GM19455 (cell line): Measurements from ENCODE around the gene DACH1.

ENCODE experiments used
- ATAC-seq: cut with Tn5 transposase; IDR thresholded peaks from one replicate; pipeline ENCODE4 v1.9.1; 2021; ENCODE audit not compliant: unreplicated experiment

The DACH1 gene

DNA sequence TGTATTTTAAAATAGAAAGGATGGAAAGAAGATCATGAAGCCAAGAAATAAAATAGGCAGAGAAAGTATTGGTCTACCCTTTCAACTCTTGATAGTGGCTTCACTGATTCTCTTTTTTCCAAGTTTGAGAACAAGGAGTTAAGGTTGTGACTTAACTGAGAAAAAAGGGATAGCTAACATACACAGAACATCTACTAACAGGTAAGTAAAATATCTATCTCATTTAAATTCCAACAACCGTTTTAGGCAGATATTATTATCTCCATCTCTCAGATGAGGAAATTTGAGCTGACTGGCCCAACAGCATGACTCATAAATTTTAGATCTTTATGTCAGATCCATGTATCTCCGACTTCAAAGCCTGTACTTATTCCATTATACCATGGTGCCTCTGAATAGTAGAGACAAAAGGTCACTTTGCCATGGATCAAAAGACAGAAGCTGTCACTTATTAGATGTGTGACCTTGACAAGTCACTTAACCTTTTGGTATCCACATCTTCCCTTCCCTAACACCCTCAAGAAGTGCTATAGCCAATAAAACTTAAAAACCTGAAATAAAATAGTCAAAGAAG lies 152.1 kb downstream of the DACH1 start:
- ATAC-seq = no peak

DNA sequence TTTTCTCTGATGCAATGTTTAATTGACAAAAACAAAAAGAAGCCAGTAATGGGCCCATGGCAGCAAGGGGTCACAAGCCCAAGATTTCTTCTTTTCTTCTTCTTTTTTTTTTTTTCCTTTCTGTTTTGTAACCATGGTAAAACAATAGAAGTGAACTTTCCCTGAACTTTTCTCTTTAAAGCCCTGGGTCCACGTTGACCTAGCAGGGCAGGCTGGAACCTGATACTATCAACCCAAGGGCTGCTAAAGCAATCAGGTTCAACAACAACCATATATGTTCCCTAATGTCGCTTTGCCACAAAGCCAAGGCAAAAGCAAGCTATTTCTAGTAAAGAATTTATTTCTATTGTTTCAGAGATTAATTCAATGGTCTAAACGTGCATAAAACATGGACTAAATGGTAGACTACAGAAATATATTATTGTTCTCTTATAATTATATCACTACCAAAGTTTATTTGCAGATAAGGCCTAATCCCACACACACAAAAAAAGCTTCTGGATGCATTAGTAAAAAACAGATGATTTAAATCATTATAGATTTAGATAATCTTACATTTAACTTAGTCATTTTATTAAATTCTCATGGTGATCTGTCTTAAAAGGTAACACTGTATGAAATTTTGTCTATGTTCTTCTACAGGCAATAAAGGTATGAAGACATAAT lies 153.9 kb downstream of the DACH1 start:
- ATAC-seq = no peak

DNA sequence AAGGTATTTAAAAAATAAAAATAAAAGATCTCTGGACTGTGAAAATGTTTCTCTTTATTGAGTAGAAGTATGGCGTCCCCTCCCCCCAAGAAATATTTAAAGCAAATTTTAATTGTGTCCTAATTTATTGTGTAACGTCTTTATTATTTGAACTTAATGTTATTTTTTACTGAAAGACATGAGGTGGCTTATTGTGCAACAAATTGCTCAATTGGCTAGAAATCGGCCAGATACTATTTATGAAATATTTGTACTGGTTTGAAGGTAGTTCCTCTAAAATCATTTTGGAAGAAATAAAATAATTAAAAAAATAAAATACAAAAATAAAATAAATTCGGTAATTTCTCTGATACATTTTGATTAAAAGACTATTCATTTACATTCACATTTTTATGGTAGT lies 162.3 kb downstream of the DACH1 start:
- ATAC-seq = no peak

DNA sequence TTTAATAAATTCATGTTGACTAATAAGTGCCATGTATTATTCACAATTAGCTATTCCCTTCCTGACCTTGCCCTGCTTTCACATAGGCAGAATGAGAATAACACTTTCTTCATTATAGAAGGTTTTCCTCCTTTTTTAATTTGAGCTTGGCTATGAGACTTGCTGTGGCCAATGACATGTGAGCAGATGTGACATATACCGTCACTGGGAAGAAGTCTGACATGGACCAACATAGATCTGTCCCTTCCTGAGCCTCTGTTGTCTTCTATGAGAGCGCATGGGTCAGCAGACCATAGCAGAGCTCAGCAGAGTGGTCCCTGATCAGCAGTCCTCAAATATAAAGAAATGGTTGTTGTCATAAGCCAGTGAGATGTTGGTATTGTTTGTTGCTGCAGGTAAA lies 163.9 kb downstream of the DACH1 start:
- no peak for ATAC-seq

DNA sequence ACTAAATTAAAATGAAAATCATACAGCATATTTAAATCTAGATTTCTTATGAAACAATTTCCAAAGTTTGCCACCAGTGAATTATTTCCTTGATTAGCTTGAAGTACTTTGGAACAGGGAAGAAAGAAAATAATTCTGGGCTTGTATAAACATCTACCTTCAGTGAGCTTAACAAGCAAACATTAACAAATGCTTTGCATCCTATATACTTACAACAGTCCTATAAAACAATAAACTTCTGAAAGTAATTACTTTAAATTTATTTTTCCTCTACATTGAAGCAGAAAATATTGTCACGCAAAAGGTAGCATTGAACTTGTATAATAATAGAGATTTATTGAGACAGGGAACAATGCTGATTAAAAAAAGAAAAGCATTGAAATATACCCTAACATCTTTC lies 164.8 kb downstream of the DACH1 start:
- ATAC-seq = no peak

GRCh38 chr13:71701741-71702140 lies 165.3 kb downstream of the DACH1 start:
- ATAC-seq = no peak

- ATAC-seq = no peak
These were observed 167.7 kb downstream of the DACH1 start for GRCh38 chr13:71699342-71699741.

- no peak for ATAC-seq
These were observed 171.3 kb downstream of the DACH1 start for GRCh38 chr13:71695662-71696061.

DNA sequence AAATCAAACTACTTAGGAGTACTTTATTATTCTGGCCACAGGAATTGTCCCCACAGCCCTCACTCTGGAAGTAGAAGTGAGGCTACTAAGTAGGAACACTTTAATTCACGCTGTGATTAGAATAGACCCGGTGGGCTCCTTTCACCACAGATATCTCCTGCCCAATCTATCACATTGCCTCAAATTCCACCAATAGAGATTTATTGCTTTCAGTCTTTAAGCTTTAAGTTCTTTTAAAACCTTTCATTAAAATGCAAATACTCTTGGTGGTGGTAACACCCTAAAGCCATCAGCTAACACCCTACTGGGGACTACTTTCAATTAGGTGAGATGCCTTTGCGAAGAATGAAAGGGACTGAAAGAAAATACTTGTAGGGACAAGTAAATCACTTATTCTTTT lies 181.9 kb downstream of the DACH1 start:
- ATAC-seq = no peak

DNA sequence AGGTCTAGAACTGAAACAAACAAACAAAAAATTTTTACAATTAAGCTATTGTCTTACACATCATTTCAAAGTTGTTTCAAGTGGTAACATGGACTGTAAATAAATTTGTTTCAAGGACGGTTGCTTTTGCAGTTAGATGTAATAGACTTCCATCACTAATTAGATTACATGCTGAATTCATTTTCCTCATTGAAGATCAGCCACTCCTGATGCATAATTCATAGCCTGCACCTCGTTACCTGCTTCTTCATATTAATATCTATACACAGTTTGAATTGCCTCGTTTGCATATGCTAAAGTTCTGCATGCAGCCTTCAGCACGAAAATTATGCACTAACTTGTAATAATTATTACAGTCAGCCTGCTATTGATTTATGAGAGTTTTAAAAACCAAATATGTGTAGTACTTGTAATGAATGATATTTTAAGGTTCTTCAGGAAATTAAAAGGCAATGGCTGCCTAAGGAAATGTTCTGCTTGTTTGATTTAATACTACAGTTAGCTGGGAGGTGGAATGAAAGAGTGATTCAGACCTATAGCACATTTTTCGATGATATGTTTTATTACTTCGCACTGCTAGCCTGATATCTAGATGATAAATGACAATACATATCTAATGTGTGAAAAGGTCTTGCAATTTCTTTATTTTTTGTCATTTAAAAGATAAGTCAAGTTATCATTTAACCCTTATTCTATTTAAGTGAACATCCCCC lies 184.9 kb downstream of the DACH1 start:
- no peak for ATAC-seq

- ATAC-seq = no peak
These were observed 189.9 kb downstream of the DACH1 start for GRCh38 chr13:71677124-71677523.

DNA sequence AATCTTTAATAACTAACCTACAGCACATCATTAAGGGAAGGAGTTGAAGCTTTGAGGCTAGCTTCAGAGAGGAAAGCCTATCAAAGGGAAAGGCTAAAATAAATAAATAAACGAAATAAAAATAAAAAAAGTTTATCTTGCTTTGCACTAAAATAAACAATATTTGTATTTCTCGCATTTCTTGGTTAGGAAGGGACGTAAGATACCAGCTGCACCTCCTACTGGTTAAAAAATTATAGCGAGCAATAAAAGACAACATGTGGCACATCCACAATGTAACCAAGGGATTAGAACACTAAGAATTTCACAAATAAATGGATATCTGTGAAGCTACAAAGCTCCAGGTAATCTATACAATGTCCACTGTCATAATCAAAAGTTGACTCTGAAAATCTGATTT lies 194.5 kb downstream of the DACH1 start:
- no peak for ATAC-seq

GRCh38 chr13:71663431-71663830 lies 203.6 kb downstream of the DACH1 start:
- no peak for ATAC-seq

- no peak for ATAC-seq
These were observed 205.1 kb downstream of the DACH1 start for GRCh38 chr13:71661921-71662320.

GRCh38 chr13:71659404-71659803 lies 207.6 kb downstream of the DACH1 start:
- ATAC-seq = no peak

DNA sequence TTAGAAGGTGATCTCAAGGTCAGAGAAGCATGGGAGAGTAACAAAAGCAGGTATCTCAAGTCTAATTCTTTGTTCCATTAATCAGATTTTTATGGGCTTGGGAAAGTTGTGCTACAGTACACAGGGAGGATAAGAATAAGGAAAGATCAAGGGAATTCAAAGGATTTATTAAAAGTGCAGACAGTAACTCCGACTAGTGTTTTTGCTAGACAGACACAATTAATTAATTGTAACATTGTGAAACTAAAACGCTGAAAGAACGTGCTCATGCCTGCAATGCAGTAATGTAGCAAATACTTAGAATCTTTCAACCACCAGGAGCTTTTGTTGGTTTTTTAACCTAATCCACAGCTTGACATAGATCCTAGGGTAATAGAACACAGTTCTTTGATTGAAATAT lies 221.5 kb downstream of the DACH1 start:
- ATAC-seq = no peak

GRCh38 chr13:71644579-71644978 lies 222.4 kb downstream of the DACH1 start:
- no peak for ATAC-seq

DNA sequence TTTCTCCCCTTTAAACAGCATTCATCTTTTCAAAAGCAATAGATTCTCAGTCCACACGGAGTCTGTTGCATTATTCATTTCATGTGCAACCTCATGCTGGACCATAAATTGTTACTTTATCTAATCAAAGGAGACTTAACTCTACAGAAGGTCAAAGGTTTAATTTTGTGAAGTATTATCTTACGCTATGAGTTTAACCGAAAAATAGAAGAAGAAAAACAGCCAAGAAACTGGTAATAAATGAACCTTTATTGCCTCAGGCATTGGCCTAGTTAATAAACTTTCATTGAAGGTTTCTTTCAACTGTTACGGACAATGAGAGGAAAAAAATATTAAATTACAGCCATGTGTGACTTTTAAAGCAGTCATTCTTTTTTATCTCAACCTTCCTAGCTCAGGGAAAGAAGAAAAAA lies 223.6 kb downstream of the DACH1 start:
- no peak for ATAC-seq

DNA sequence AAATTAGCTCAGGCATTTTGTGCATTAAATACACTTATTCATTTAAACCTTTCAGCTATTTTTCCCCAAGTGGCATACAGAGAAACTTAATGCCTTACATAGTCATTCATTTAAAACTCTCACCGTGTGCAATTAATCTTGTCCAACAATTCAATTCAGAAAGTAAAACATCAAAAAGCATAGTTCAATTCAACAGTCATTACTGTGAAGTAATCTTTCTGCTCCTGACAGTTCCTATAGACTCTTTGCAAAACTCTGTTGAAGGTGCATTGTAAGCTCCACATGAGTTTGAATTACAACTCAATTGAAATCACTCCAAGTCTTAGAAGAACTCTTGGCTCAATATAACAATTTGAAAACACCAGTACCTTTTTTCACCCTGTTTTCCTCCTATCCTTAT lies 228.3 kb downstream of the DACH1 start:
- no peak for ATAC-seq

GRCh38 chr13:71634602-71635443 lies 232.2 kb downstream of the DACH1 start:
- no peak for ATAC-seq

DNA sequence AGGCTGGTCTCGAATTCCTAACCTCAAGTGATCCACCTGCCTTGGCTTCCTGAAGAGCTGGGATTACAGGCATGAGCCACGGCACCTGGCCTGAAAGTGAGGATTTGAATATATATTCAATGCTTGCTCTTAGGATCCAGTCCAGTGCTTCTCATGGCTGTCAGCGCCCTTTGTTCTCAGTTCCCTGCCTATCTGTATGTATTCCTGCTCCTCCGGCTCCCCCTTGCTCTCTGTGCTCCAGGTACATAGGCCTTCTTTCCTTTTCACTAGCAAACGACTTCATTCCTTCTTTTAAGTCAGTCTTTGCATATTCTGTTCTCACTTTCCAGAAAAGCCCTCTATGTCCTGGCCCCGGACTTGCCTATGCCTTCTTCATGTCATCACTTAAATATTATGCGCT lies 232.8 kb downstream of the DACH1 start:
- no peak for ATAC-seq

GRCh38 chr13:71632721-71633120 lies 234.3 kb downstream of the DACH1 start:
- no peak for ATAC-seq
